G401.6 (cell line): Measurements from ENCODE around the gene ZNF133.
"Not testable (repeated sequence)": the region's sequence is repeated elsewhere in the genome, so short reads cannot be mapped to it uniquely, and the experiment has no call there.

Source experiments
- FAIRE-seq: peaks from 2 replicates; lab custom pipeline; 2012; peaks lifted over from hg19 to GRCh38; lab: Jason Lieb, UNC

Gene ZNF133

GRCh38 chr20:18284805-18285533 is 3.4 kb upstream of the ZNF133 start:
- FAIRE-seq, result no peak

DNA sequence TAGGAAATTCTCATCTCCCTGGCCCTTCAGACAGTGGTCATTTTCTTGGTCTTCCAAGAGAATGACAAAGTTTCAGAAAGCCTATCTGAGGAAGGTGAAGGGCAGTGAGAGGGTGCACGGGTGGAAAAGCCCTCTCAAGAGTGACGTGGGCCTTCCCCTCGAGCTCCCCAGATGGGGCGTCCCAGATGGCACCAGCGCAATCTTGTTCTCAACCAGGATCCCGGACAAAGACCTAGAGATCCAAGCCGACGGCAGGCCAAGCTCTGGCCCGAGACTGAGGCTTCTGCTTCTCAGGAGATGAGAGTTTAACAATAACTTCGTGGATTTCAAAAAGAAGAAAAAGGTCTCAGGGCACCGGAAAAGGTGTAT is 797 bp upstream of the ZNF133 start:
- FAIRE-seq, result no peak

- FAIRE-seq, result no peak
These were observed 481 bp downstream of the ZNF133 start for GRCh38 chr20:18288749-18289267.

GRCh38 chr20:18289306-18289705 is 979 bp downstream of the ZNF133 start:
- FAIRE-seq, result no peak

DNA sequence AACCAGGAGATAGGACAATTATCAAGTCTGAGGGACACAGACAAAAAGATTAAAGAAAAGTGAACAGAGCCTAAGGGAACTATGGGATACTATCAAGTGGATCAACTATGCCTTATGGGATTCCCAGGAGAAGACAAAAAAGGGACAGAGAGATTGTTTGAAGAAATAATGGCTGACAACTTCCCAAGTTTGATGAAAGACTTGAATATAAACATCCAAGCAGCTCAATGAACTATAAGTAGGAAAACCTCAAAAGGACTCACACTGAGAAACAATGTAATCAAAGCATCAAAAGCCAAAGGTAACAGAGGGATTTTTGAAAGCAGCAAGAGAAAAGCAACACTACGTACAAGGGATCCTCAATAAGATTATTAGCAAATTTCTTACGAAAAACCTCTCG is 11.0 kb downstream of the ZNF133 start:
- no peak for FAIRE-seq

DNA sequence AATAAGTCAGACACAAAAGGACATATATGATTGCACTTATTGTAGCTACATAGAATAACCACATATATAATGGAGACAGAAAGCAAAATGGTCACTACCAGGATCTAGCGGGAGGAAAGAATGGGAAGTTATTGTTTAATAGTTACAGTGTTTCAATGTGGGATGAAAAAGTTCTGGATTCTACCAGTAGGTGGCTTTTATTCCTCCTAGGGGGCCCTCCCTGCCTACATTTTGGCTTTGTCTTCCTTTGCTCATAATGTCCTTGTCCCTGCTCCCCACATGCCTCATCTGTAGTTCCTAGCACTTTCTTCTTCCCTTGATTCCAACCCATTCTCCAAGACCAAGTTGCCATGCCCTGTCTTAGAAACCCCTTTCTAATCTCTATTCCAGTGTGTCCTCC is 16.3 kb downstream of the ZNF133 start:
- no peak for FAIRE-seq

DNA sequence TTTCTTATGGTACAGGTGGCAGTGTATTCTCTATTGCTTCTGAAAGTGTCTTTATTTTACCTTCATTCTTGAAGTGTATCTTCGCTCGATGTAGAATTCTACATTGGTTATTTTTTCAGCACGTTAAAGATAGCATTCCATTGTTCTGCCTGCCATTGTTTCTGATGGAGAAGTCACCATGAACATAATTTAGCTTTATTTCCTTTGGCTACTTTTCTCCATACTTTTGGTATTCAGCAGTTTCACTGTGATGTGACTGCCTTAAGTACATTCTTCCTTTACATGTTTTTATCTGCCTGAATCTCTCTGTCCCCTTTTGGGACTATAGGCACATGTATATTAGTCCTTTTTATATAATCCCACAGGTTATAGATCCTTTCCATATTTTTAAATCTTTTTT is 19.0 kb downstream of the ZNF133 start:
- no peak for FAIRE-seq

DNA sequence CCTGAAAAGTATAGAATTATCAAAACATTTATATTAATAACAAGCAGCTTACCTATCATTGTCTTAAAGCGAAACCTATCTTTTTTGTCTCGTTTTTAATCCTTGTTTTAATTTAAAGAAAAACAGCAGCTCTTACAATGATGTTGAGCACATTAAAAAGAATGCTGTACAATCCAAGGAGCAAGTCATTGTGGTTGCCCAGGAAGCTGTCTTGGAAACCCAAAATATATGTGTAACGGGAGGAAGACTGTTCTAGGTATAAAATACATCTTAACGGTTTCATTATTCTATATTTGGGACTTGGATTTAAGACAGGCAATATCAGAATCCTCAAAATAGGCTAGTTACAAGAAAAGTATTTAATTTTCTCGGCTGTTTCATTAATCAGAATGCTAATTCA is 21.7 kb downstream of the ZNF133 start:
- FAIRE-seq, result no peak

- no peak for FAIRE-seq
These were observed 22.3 kb downstream of the ZNF133 start for GRCh38 chr20:18310592-18310991.

- FAIRE-seq, result no peak
These were observed 24.4 kb downstream of the ZNF133 start for GRCh38 chr20:18312723-18313122.

GRCh38 chr20:18313411-18313810 is 25.1 kb downstream of the ZNF133 start:
- FAIRE-seq, result no peak

- FAIRE-seq, result no peak
These were observed 26.6 kb downstream of the ZNF133 start for GRCh38 chr20:18314786-18315406.

DNA sequence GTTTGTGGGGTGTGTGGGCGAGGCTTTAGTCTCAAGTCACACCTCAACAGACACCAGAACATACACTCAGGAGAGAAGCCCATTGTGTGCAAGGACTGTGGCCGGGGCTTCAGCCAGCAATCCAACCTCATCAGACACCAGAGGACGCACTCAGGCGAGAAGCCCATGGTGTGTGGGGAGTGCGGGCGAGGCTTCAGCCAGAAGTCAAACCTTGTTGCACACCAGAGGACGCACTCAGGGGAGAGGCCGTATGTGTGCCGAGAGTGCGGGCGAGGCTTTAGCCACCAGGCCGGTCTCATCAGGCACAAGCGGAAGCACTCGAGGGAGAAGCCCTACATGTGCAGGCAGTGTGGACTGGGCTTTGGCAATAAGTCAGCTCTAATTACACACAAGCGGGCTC is 27.8 kb downstream of the ZNF133 start:
- no peak for FAIRE-seq

DNA sequence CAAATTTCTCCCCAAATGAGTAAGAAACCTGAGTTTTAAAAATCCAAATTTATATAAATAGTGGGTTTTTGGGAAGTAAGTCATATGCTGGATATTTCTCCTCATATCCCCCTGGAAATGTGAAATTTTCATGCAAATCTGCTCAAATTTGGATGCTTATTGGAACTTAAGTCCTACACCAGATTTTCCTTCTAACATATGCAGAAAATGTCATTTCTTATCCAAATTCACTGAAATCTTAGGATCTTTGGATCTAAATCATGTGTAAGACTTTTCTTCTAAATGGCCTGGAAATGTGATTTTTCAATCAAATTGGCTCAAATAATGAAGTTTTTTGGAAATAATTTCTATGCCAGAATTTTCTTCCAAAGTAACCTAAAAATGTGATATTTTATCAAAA is 33.0 kb downstream of the ZNF133 start:
- FAIRE-seq, result no peak

- no peak for FAIRE-seq
These were observed 33.9 kb downstream of the ZNF133 start for GRCh38 chr20:18321976-18322950.

DNA sequence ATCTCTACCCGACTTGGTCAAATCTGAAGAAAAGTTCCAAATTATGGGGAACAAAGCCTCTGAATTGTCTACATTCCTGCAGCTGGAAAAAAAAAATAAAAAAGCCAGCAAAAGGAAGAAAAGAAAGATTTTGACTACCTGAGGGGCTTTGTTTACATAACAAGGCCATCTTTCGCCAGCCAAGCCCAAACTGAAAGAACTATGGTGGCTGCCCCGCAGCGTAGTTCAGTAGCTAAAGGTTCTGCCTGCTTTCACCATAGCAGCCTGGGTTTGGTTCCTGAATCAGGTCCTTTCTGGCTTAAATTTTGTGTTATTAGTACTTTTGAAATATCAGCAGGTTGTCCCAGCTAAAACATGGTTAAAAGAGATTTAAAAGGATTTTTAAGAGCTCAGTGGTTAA is 35.4 kb downstream of the ZNF133 start:
- no peak for FAIRE-seq

- FAIRE-seq, result no peak
These were observed 36.3 kb downstream of the ZNF133 start for GRCh38 chr20:18324596-18325089.

- no peak for FAIRE-seq
These were observed 38.7 kb downstream of the ZNF133 start for GRCh38 chr20:18326990-18327389.

- no peak for FAIRE-seq
These were observed 43.4 kb downstream of the ZNF133 start for GRCh38 chr20:18331694-18332093.

DNA sequence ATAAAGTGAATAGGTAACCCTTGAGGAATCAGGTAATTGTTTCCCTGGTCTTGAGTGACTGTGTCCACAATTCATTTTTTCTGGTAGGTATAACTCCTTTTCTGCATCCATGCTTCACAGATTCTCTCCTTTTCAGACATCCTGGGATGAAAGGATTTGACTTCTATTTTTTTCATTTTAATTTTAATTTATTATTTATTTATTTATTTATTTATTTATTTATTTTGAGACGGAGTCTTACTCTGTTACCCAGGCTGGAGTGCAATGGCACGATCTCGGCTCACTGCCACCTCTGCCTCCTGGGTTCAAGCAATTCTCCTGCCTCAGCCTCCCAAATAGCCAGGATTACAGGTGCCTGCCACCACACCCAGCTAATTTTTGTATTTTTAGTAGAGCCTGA is 61.4 kb downstream of the ZNF133 start:
- FAIRE-seq, result not testable (repeated sequence)

DNA sequence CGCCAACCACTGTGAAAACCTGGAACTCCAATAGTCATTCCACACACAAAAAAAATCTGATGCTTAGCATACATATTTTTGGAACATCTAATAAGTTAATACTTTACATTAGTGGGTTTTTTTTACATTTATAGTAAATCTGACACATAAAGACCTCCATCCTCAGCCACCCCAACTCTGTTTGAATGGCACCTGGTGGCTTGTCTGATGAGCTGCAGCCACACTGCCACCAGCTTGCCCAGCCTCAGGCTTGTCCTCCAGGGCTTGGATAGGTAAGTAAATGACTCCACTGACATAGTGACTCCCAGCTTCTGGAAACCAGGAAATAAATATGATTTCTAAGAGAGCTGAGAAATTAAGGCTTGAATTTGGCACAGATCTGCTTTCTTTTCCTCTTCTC is 71.5 kb downstream of the ZNF133 start:
- no peak for FAIRE-seq

DNA sequence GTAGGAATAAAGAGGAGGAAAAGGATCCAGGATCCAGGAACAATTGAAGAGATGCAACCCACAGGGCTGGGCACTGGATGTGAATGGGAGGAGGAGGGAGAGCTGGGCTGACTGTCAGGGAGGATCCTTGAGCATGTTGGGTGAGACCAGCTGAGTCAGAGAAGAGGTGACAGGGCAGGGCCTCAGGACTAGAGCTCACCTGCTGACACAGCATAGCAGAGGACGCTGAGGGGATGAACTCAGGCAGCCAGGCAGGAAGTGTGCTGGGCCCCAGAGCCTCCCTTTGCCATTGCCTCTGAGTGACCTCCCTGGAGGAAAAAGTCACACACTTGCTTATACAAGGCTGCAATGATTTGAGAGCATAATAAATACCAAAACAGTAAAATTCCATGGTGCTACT is 72.3 kb downstream of the ZNF133 start:
- FAIRE-seq, result no peak

GRCh38 chr20:18361678-18362077 is 73.4 kb downstream of the ZNF133 start:
- FAIRE-seq, result no peak
